Posterior vena cava (tissue), 2 donors: ENCODE results near the gene CD2AP. TPM values are rescaled to one million over a fixed set of nuclear protein-coding genes. Genes with fewer than 3 reads are reported as not detected.
"Not testable (repeated sequence)": the region's sequence is repeated elsewhere in the genome, so short reads cannot be mapped to it uniquely, and the experiment has no call there.

Experiments used
- DNase-seq: peaks from one replicate; pipeline ENCODE4 v3.0.0-alpha.2; 2020; ENCODE audit warnings: low spot score
- intact Hi-C, 2 donors: fragments of 100-400 bp; cut with DNase I; formaldehyde crosslinking; loops; one replicate each; pipeline versions ENCODE4 v1.14.1 to v1.14.2; 2022 to 2023
- total RNA-seq, 2 donors: library from RNA; stranded (reverse); fragmentation: NEBNext Ultra II Directional; extraction: Animal tissue kit (Norgen Biotek cat#: 25700); gene quantifications; one replicate each; pipeline ENCODE4 v1.2.1, GENCODE V29; 2021
- donor health status: DM: yes; HTN: yes; CAD: no.
- donor health status: DM: yes; HTN: yes; CAD: no.

The CD2AP gene
- total RNA-seq, 2 donors from 2014 or later = 20.1 to 26.5 TPM

DNA sequence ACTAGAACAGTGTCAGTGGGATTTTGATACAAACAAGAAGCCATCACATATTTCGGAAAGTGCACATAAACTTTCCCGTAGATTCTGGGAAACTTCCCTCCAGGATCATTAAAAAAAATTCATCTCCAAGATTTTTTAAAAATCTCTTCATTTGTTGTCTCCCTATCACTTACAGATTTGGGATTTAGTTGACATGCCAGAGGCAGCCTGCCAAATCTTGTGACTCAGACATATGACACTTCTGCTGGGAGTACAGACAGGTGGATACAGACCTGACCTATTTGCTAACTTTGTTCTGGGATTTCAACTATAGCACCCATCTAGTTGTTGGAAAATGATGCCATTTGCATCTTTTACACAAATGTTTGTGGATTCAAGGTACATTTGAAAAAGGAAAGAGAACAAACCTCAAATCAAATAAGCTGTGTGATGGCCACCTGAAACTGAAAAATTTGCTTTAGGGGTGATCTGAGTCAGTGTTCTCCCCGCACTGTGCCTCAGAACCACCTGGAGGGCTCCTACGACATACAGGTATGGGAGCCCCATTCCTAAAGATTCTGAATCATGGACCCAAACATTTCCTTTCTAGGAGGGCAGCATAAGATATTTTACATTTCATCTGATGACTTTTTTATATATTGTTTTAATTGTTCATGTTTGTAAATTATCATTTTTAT is 21.9 kb upstream of the CD2AP start:
- no peak for DNase-seq
- intact Hi-C loops = no loop called here

DNA sequence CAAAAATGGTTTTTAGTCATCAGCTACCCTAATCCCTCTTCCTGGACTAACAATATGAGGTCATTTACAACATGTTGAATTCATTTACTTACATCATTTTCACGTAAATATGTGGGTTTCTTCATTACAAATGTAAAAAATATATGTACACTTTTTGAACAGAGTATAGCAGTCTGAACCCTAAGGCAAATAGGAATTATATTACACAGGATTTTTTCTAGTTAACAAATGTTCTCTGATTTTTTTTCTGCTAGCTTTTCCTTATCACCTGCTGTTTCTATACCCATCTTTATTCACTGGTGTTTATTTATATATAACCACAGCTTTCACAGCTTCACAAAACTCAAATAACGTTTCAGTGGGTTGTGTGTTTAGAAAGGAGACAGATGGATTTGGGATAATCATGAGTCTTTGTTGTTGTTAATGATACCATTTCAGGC is 21.0 kb upstream of the CD2AP start:
- intact Hi-C loops = no loop called here
- no peak for DNase-seq

DNA sequence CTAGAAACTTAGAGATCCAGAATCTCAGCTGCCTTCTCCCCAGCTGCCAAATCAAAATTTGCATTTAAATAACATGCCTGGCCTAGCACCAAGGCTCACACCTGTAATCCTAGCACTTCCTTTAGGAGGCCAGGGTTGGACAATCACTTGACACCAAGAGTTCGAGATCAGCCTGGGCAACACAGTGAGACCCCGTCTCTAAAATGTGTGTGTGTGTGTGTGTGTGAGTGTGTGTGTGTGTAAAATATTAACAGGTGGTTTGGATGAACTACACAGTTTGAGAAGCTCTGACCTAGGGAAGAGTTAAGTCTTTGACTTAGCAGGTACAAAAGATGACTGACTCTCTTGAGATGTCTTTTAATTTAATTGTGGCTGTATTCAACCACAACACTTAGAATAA is 20.2 kb upstream of the CD2AP start:
- intact Hi-C loops = no loop called here
- DNase-seq = no peak

DNA sequence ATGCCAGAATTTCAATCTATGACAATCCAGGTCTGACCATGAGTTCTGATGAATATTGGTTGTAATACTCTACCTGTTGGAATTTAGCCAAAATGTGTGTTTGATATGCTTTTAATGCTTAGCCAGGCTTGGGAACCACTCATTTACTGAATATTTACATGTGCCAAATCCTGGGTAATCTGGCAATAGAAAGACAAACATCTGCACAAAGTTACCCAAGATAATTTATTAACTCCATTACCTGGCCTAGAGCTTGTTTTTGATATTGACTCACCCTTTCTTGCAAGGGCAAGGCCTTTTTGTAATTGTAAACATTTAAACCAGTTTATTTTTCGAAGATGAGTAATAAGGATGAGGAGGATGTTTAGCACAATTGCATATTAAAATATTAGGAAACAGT is 13.5 kb upstream of the CD2AP start:
- intact Hi-C loops = no loop called here
- no peak for DNase-seq

DNA sequence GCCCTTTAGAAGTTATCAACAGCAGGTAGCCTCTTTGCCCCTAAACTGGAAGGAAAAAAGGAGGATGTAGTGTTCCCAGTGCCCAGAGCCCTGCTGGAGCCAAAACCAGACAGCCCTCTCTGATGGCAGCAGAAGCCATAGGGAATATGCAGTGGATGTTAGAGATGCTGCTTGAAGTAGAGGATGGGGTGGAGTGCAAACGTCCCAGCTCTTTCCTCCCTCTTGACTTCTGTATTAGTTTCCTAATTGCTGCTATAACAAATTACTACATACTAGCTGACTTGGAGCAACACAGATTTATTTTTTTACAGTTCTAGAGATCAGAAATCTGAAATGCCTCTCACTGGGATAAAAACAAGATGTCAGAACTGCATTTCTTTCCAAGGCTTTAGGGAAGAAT is 12.5 kb upstream of the CD2AP start:
- intact Hi-C loops = no loop called here
- no peak for DNase-seq

DNA sequence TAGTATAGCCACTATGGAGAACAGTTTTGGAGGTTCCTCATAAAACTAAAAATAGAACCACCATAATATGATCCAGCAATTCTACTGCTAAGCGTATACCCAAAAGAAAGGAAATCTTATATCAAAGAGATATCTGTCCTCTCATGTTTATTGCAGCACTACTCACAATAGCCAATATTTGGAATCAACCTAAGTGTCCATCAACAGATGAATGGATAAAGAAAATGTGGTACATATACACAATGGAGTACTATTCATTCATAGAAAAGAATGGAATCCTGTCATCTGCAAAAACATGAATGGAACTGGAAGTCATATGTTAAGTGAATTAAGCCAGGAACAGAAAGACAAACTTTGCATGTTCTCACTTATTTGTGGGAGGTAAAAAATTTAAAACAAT is 5.7 kb upstream of the CD2AP start:
- no peak for DNase-seq
- intact Hi-C loops = no loop called here

DNA sequence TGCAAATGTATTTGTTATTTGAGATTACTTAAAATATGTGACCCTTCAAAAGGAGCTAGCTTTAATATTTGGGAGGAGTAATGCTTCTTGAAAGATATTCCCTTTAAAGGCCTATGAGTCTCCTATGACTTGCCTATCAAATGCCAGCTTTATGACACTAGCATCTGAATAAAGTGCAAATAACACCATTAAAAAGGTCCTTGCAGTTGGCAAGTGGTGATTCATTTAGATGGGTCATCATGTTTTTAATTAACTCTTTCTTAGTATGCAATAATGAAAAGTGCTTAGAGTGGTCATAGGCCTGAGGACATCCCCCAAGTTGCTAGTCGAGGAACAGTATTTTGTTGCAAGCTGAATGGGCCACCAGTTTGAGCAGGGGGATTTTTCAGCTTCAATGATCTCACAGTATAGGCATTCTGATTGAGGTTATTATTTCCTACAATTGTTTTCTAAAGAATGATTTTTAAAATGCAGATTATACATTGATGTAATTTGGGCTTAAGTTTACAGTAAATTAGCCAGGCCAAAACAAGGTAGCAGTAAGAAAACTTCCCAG is 3.7 kb upstream of the CD2AP start:
- intact Hi-C loops = no loop called here
- DNase-seq = no peak

DNA sequence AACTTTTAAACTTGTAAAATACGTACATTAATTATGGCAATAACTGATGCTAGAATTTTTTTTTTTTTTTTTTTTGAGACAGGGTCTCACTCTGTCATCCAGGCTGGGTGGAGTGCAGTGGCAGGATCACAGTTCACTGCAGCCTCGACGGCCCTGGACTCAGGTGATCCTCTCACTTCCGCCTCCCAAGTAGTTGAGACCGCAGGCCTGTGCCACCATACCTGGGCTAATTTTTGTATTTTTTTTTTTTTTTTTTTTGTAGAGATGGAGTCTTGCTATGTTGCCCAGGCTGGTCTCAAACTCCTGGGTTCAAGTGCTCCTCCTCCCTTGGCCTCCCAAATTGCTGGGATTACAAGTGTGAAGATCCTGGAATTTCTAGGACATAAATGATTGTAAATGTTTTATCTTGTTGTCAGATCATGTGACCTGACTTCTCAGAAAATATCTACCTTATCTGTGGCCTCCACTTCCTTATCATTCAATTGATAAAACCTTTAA is 2.2 kb upstream of the CD2AP start:
- DNase-seq = no peak
- intact Hi-C loops = no loop called here

DNA sequence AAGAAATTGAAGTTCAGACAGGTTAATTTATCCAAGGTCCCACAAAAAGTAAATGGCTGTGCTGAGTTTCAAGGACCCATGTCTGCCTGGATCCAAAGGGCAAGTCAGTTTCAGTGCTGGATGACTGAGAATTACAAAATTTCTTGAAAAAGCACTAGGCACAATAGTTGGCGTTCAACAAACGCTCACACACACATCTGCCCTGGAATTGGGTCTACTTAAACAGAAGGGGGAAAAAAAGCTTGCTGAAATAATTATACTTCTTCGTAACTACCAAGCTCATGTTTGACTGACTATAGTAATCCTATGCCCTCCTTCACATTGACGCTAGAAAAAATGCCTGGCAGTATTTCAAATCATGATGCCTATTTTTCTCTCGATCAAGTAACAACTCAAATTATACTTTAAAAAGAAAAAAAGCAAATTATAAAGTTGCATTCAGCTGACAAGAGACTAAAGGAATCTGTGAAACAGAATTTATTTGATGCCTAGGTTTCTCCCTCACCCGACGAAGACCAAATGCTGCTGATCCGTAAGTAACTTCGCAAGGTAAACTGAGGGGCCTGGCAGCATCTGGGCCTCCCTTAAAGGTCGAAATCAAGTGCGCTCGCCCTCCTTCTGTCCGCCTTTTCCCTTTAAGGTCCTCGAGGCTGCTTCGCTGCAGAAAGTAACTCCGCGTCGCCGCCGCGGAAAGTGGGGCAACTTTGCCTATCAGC is 650 bp upstream of the CD2AP start:
- intact Hi-C loops = no loop called here
- DNase-seq = no peak

DNA sequence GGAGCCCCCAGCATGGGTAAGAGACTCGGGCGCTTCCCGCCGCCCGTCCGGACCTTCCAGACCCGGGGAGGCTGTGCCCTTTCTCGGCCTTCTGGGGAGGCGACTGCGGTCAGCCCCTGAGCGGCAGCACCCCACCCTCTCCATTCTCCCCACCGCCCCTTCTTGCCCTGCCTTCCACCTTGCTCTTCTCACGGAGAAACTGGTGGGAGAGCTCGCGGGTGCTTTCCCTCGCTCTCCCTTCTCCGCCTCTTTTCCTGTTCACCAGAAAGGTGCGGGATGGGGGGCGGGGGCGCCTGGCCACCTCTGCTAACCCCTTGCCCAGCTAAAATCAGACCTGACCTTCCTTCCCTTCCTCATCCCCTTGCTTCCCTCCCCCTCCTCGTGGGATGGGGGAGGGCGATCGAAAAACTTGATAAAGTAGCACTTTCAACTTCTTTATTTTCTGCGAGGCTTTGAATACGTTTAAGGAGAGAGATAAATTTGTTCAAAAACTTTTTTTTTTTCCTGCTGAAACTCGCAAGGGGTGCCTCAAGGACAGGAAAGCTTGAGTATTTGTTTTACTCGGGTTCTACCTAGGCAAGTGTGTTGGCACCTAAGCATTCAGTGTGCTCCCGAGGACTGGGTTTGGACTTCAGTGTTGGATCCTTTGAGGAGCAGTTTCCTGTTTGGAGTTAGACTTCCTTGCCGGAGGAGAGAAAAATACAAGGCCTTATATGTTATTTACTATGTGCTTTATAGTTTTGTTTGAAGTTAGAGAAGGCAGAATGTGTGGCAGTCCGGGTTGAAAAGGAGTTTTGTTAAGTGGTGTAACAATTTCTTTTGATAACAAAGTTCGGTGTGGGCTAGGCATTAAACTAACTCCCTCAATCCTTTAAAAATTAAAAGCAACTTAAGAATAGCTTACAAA is 897 bp downstream of the CD2AP start:
- intact Hi-C loops = no loop called here
- no peak for DNase-seq

DNA sequence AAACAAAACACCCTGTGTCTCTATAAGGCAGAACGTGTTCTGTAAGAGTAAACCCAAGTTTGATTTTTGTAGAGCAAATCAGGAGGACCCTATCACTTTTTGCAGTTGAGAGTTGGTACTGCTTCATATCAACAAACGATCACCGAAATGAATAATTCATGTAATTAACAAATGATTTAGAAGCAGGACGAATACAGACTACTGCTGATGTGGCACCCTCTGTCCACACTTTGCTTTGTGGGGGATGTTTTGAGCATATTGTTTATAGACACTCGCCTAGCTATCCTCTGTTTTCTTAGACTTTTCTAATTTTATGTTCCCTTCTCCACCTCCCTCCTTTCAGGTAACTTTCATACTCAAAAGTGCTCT is 1.5 kb downstream of the CD2AP start:
- intact Hi-C loops = no loop called here
- no peak for DNase-seq

DNA sequence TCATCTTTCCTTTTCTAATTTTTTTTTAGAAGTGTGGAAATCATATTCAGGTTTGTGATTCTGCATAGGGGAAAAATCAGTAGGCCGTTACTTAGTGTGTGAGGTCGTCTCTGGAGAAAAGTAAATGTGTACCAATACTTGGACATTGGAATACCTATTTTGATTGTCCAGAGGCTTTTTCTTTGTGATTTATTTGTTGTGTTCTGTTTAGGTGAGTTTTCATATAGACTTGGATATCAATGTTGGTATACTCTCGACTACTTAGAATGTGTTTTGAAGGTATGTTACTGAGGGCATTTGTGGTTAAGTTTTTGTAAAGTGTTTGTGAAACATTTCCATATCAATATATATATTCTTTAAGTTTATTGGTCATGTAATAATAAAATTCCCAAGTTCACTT is 2.3 kb downstream of the CD2AP start:
- DNase-seq = no peak
- intact Hi-C loops = no loop called here

DNA sequence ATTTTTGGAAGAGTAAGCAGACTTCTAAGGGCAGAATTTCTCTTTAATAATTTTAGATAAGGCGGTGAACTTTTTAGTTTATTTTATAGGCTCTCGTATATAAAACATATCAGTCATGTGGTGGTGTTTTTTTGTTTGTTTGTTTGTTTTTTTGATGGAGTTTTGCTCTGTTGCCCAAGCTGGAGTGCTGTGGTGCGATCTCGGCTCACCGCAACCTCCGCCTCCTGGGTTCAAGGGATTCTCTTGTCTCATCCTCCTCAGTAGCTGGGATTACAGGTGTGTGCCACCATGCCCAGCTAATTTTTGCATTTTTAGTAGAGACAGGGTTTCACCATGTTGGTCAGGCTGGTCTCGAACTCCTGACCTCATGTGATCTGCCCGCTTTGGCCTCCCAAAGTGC is 3.6 kb downstream of the CD2AP start:
- intact Hi-C loops, DNase-seq: not testable (repeated sequence)

DNA sequence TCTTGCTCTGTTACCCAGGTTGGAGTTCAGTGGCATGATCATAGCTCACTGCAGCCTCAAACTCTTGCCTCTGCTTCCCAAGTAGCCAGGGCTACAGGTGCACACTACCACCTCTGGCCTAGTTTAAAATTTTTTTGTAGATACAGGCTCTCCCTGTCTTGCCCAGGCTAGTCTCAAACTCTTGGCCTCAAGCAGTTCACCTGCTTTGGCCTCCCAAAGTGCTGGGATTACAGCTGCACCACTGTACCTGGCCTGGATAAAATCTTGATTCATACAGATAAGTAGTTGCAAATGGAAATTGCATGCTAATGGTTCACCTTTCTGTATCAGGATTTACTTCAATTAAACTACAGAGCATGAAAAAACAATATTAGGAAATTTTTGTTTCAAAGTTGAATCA is 4.2 kb downstream of the CD2AP start:
- DNase-seq = no peak
- intact Hi-C loops = no loop called here

DNA sequence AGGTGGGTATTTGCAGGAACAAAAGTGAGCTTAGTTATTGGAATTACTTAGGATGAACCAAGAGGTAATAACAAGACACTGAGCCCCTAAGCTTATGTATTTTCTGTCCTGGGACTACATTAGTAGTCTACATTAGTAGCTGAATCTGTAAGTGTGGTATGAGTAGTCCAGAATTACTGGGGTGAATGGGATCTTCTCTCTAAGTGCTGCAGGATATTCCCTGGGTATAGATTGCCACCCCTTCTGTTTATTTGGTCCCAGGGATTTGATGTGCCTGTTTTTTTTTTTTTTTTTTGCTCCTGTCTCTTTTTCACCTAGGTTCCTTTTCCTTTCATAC is 5.9 kb downstream of the CD2AP start:
- intact Hi-C loops = no loop called here
- no peak for DNase-seq

DNA sequence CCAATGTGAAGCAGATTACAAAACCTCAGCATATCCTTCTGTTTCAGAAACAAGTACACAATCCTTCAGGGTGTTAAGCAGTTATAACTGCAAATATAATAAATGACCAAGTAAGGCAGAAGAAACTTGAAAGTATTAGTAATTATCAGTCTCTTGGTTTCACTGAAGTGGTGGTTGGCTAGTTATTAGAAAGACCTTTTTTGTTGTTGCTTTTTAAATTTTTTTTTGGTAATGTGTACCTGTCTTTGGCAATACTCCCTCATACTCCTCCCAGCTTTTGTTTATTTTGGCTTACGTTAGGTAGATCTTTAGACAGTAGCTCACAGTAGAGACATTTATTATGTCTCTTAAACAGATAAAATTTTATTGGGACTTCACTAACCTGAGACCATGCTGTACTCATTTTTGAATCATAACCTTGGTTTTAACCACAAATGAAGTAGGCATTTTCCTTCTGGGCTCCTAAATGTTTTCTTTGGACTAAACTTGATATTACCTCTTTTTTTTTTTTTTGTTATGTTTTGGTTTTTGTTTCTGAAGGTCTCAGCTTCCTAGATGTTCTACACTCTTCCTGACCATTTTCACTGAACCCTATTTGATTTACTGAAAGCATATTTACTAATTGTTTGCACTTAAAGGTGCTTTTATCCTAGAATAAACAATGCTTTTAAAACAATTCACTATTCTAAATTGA is 6.4 kb downstream of the CD2AP start:
- intact Hi-C loops = no loop called here
- DNase-seq = no peak

DNA sequence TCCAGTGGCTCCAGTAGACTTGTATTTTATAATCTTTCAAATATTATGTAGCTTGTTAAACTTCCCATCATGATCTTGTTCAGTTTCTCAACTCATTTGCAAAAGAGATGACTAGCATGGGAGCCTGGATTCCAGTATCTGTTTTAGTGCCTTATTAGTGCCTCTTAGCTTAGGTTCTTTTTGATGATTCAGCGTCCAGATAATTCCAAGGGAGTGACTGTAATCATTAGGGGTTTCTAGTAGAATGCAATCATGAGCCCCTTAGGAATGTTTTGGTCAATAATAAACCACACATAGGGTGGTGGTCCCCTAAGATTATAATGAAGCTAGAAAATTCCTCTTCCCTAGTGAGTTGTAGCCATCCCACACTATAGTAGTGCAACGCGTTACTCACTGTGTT is 7.0 kb downstream of the CD2AP start:
- intact Hi-C loops = no loop called here

DNA sequence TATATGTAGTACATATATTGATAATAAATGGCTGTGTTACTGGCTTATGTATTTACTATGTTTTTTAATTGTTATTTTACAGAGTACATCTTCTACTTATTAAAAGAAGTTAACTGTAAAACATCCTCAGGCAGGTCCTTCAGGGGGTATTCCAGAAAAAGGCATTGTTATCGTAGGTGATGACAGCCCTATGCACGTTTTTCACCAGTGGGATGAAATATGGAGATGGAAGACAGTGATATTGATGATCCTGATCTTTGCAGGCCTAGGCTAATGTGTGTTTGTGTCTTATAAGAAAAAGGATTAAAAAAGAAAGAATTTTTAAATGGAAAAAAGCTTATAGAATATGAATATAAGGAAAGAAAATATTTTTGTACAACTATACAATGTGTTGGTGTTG is 7.5 kb downstream of the CD2AP start:
- DNase-seq = no peak
- intact Hi-C loops = no loop called here

More for the DNA sequence above, 7.0 kb downstream of the CD2AP start:
- no peak for DNase-seq

DNA sequence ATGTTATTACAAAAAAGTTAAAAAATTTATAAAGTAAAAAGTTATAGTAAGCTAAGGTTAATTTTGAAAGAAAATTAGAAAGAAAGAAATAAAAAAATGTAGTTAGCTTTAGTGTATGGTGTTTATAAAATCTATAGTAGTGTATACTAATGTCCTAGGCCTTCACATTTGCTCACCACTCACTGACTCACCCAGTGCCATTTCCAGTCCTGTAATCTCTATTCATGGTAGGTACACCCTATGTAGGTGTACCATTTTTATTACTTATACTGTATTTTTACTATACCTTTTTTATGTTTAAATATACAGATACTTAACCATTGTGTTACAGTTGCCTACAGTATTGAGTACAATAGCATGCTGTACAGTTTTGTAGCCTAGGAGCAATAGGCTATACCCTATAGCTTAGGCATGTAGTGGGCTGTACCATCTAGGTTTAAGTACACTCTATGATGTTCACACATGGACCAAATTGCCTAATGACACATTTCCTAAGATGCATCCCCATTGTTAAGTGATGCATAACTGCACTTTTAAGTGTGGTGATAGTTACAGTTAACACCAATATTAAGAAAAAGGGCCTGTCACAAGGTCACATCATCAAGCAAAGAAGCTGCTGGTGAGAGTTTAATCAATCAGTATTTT is 8.0 kb downstream of the CD2AP start:
- intact Hi-C loops = no loop called here

More for the DNA sequence above, 8.0 kb downstream of the CD2AP start:
- DNase-seq = no peak
